Measurements from ENCODE around the gene LBHD2.

Gene LBHD2

GRCh38 chr14:103134919-103135318 is 50.9 kb downstream of the LBHD2 start:
- no peak for DNase-seq

DNA sequence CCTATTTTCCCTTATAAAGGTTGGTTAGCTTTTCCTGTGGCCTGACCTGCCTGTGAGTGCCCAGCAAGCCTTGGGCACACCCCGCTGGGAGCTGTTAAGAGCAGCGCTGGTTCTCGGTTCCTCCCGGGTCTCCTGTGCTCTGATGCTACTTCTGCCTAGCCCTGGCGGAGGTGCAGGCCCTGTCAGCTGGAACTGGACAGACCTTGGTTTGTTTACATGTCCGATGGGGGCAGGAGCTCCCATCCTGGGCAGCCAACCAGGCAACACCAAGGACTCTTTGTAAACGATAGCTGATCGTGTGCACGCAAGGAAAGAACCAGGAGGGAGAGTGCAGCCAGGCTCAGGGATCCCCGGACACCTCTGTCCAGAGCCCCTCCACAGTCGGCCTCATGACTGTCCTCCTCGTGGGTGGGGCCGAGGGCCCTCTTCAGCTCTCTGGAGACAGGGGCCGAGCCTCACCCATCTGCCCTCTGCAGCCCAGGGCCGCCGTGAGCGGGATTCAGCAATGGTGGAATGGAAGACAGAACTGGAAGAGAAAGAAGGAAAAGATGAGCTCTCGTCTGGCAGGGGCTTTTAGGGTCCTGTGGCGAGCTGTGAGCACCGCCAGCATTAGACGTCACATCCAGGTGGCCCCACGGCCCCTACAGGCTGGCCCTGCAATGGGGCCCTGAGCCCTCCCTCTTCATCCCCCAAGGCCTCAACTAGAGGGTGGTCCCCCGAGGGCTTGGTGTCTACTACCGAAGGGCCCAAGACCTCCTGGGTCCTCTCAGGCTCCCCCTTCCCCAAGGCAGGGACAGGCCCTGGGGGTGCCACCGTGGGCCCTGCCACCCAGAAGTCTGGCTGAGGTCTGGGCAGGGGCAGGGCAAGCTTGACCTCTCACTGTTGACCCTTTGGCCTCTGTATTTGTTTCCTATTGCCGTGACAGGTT is 51.6 kb downstream of the LBHD2 start:
- no peak for DNase-seq

DNA sequence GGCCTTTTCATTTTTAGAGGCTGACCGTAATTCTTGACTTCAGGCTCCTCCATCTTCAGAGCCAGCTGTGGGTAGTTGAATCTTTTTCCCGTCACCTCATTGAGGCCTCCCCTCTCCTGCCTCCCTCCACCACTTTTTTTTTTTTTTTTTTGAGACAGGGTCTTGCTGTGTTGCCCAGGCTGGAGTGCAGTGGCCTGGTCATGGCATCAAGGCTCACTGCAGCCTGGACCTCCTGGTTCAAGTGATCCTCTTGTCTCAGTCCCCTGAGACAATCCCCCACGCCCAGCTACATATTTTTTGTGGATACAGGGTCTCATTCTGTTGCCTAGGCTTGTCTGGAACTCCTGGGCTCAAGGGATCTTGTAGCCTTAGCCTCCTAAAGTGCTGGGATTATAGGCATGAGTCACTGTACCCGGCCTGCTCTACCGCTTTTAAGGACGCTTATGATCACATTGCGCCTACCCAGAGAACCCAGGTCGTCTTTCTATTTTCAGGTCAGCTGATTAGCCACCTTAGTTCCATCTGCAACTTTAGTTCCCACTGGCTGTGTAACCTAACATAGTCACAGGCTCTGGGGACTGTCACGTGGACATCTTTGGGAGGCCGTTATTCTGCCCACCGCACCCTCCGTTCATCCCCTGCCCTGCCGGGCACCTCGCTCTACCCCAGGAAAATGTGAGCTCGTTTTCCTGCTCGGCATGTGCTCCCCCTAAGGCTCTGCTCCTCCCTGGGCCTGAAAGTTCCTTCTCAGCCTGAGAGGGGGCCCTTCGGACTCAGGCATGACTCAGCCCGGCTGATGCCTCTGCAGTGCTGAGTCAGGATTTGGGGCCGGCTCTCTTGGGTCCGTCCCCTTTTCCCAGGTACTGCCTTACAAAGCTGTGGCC is 52.6 kb downstream of the LBHD2 start:
- DNase-seq = no peak

DNA sequence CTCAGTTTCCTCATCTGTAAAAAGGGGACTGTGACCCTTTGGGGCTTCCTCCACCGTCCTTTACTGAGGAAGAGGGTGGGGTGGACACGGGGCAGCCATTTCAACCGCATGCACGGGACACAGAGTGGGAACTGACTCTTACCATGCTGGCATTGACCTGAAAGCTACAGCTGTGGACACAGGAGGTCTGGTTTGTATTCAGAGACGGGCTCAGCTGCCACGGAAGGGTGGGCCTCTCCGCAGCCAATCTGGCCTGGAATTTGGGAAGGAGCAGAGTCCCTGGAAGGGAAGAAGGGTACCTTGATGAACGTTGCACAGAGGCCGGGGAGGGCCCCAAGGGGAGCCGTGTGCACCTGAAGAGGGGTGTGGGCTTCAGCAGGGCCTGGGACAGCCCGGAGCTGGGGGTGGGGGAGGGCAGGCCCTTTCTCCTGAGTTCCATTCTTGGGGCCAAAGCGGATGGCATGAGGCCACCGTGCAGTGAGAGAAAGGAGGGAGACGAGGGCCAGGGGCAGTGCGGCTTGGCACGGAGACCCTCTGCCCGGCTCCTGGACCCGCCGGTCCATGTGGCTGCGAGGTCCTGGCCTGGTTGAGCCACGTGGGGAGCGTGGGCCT is 53.8 kb downstream of the LBHD2 start:
- no peak for DNase-seq

GRCh38 chr14:103138301-103139131 is 54.5 kb downstream of the LBHD2 start:
- no peak for DNase-seq

DNA sequence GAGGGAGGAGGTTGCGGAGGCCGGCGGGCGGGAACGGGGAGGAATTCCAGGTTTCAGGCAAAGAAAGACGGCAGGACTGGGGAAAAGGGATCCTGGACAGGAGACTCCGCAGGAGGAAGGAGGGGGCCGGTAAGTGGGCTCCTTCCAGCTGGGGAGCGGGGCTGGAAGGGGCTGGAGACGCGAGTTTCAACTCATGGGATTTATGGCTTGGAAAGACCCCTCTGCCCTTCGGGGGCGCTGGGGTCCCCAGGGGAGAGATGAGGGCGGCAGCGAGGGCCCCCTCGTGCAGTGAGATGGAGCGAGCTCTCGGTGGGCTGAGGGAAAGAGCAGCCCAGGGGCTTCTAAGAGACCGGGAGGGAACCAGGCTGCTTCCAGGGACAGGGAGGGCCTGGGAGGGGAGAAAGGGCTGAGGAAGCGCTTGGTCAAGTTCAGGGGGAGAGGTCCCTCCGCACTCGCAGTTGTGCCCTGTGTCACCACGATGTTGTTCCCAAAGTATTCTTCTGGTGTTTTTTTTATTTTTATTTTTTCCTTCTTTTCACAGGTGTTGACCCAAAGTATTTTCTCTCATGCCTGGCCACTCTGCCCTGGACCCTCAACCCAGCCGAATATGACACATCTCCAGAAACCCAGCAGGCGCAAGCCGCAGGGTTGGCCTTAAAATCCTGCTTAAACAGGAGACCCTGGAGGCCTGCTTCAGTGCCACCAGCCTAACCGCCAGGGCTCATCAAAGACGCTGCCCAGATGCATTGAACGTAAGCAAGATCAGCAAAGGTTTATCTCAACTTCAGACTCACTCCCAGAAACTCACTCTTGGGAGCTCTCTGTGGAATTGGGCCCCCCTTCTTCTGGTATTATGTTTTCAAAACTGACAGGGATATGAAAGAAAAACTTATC is 55.4 kb downstream of the LBHD2 start:
- DNase-seq = no peak

All from activated CD4-positive, alpha-beta T cell treated with anti-CD3 and anti-CD28 coated beads for 4 hours (primary cell).